HepG2 (cell line): ENCODE results near the gene PRADC1. TPM values are rescaled to one million over a fixed set of nuclear protein-coding genes. Genes with fewer than 3 reads are reported as not detected.

Experiments used
- ATM ChIP-seq: fragments of 450-650 bp; IDR thresholded peaks from 2 replicates; pipeline ENCODE4 v1.7.1; 2017; ENCODE audit warnings: mild to moderate bottlenecking, borderline replicate concordance
- CHD2 ChIP-seq: IDR thresholded peaks from 2 replicates; pipeline ENCODE4 v1.6.1; 2011; ENCODE audit warnings: low read depth, low read length, improper control_type of control experiment
- EHMT2 ChIP-seq: fragments of 200-600 bp; sonication (generic); IDR thresholded peaks from 2 replicates; pipeline ENCODE4 v1.7.0; 2017; ENCODE audit warnings: antibody characterized with exemption, low read depth, low read length, borderline replicate concordance
- GTF3A ChIP-seq: sonication (generic); formaldehyde crosslinking; conservative IDR thresholded peaks from 2 replicates; pipeline ENCODE4 v1.4.0; 2020; ENCODE audit warnings: mild to moderate bottlenecking, missing genetic modification reagents
- HCFC1 ChIP-seq: fragments of 150-350 bp; IDR thresholded peaks from 2 replicates; pipeline ENCODE4 v1.6.1; 2014; ENCODE audit warnings: low read depth, low read length
- HMG20A ChIP-seq: IDR thresholded peaks from 2 replicates; pipeline ENCODE4 v1.6.1; 2016; ENCODE audit warnings: borderline replicate concordance
- MED1 ChIP-seq: sonication (generic); formaldehyde crosslinking; IDR thresholded peaks from 2 replicates; pipeline ENCODE4 v1.4.0; 2020; ENCODE audit warnings: missing genetic modification reagents
- MEIS2 ChIP-seq: sonication (generic); formaldehyde crosslinking; IDR thresholded peaks from 2 replicates; pipeline ENCODE4 v1.9.0; 2021; ENCODE audit warnings: mild to moderate bottlenecking, missing genetic modification reagents
- MTF1 ChIP-seq: sonication (generic); formaldehyde crosslinking; IDR thresholded peaks from 2 replicates; pipeline ENCODE4 v1.5.0; 2020; ENCODE audit warnings: missing genetic modification reagents
- MXI1 ChIP-seq: IDR thresholded peaks from 3 replicates; pipeline ENCODE4 v1.6.1; 2012; ENCODE audit warnings: low read depth, low read length, inconsistent platforms, borderline replicate concordance
- NFATC3 ChIP-seq: sonication (generic); formaldehyde crosslinking; IDR thresholded peaks from 2 replicates; pipeline ENCODE4 v1.5.1; 2020; ENCODE audit warnings: mild to moderate bottlenecking, missing genetic modification reagents
- NR2F1 ChIP-seq, 2 experiments: fragments of 450-650 bp in 1 of 2; formaldehyde crosslinking in 1 of 2; IDR thresholded peaks; 2 replicates each; pipeline versions ENCODE4 v1.5.0 to v1.6.1; 2016 to 2020; ENCODE audit warnings: mild to moderate bottlenecking in 1 of 2, missing compliant biosample characterization in 1 of 2, missing genetic modification reagents in 1 of 2, moderate library complexity in 1 of 2
- PLRG1 ChIP-seq: fragments of 450-650 bp; conservative IDR thresholded peaks from 2 replicates; pipeline ENCODE4 v1.6.1; 2016
- PRMT3 ChIP-seq: sonication (generic); formaldehyde crosslinking; IDR thresholded peaks from 2 replicates; pipeline ENCODE4 v1.8.1; 2022; ENCODE audit warnings: low read depth, mild to moderate bottlenecking, moderate library complexity, missing genetic modification reagents, borderline replicate concordance
- U2AF2 ChIP-seq: fragments of 200-400 bp; formaldehyde crosslinking; IDR thresholded peaks from 2 replicates; pipeline ENCODE4 v1.6.1; 2017; ENCODE audit warnings: low read depth, mild to moderate bottlenecking, low read length
- ZBTB42 ChIP-seq: sonication (generic); formaldehyde crosslinking; IDR thresholded peaks from 2 replicates; pipeline ENCODE4 v1.5.0; 2020; ENCODE audit warnings: mild to moderate bottlenecking, missing genetic modification reagents
- ZNF101 ChIP-seq: sonication (generic); formaldehyde crosslinking; IDR thresholded peaks from 2 replicates; pipeline ENCODE4 v1.4.0; 2020; ENCODE audit warnings: mild to moderate bottlenecking, low read depth, missing genetic modification reagents, borderline replicate concordance
- ZNF256 ChIP-seq: sonication (generic); formaldehyde crosslinking; conservative IDR thresholded peaks from 2 replicates; pipeline ENCODE4 v1.4.0; 2020; ENCODE audit warnings: missing genetic modification reagents
- ZNF263 ChIP-seq: sonication (generic); formaldehyde crosslinking; IDR thresholded peaks from 2 replicates; pipeline ENCODE4 v1.4.0; 2020; ENCODE audit warnings: missing genetic modification reagents
- ZNF530 ChIP-seq: sonication (generic); formaldehyde crosslinking; IDR thresholded peaks from 2 replicates; pipeline ENCODE4 v1.5.0; 2020; ENCODE audit warnings: low read depth, mild to moderate bottlenecking, missing genetic modification reagents
- ZNF629 ChIP-seq: sonication (generic); formaldehyde crosslinking; conservative IDR thresholded peaks from 2 replicates; pipeline ENCODE4 v1.5.0; 2020; ENCODE audit warnings: missing genetic modification reagents
- ZNF660 ChIP-seq: sonication (generic); formaldehyde crosslinking; IDR thresholded peaks from 2 replicates; pipeline ENCODE4 v1.5.1; 2020; ENCODE audit warnings: mild to moderate bottlenecking, low read depth, missing genetic modification reagents, borderline replicate concordance
- ZNF773 ChIP-seq: sonication (generic); formaldehyde crosslinking; IDR thresholded peaks from 2 replicates; pipeline ENCODE4 v1.4.0; 2020; ENCODE audit warnings: missing genetic modification reagents, borderline replicate concordance
- polyA plus RNA-seq, 8 experiments: library from polyadenylated mRNA; depleted of rRNA in 3 of 8; stranded (reverse) in 7 of 8; unstranded in 1 of 8; fragments of >200 nt; fragmentation: Illumina TruSeq in 4 of 8; extraction: Trizol in 4 of 8; gene quantifications; 2 replicates each; pipeline versions ENCODE4 v1.2.1 to v1.2.3, GENCODE V29; 2011 to 2016; ENCODE audit warnings: low read depth in 4 of 8, missing spikeins in 1 of 8, mixed read lengths in 1 of 8; ENCODE audit not compliant: insufficient read depth in 1 of 8
- total RNA-seq, 5 experiments: library from RNA; depleted of rRNA; stranded (reverse); fragments of >200 nt; fragmentation: Illumina TruSeq; extraction: Trizol; gene quantifications; 2 replicates each; pipeline ENCODE4 v1.2.3, GENCODE V29; 2016; ENCODE audit warnings: low read depth in 1 of 5
- TF ChIP-seq, protein P1 (sequence below): sonication (generic); formaldehyde crosslinking; IDR thresholded peaks from 2 replicates; pipeline ENCODE4 v1.4.0; 2020; ENCODE audit warnings: mild to moderate bottlenecking, missing genetic modification reagents
- TF ChIP-seq, protein P2 (sequence below), 2 experiments: sonication (generic) in 1 of 2; formaldehyde crosslinking in 1 of 2; IDR thresholded peaks; 2 replicates each; pipeline versions ENCODE4 v1.4.0 to v1.6.1; 2016 to 2020; ENCODE audit warnings: borderline replicate concordance in 1 of 2, low read depth in 1 of 2, mild to moderate bottlenecking in 1 of 2, missing genetic modification reagents in 1 of 2
- TF ChIP-seq, protein P3 (sequence below): IDR thresholded peaks from 2 replicates; pipeline ENCODE4 v1.6.1; 2018; ENCODE audit warnings: missing genetic modification reagents, mild to moderate bottlenecking, missing compliant biosample characterization

PRADC1 gene
- total and polyA plus RNA-seq, 2 of the 13 experiments (the other 11 are each of a cell fraction or from before 2014, with no cell fraction given): 12.1 to 37.2 TPM

DNA sequence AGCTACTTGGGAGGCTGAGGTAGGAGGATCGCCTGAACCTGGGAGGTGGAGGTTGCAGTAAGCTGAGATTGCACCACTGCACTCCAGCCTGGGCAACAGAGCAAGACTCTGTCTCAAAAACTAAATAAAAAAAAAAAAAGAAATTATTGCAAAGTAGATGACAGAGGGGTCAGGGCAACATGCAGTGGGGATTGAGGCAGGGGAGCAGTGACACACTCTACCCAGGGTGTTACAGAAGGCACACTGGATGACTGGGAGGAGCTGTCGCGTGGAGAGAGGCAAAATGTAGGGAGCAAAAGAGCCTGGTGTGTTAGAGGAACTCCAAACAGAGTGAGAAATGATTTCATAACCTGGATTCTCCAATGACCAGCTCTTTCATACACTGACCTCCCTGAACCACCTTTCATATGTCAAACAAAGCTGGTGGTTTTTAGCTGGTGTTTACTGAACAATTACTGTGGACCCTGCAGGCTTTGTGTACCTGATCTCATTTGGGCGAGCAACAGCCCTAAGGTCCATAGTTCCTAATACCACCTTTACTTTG, 29.1 kb upstream of the PRADC1 start (continued):
- TF ChIP-seq HMG20A (CRISPR knock-in tag) (peak; percentile 71; the same call in 1 of the 2 replicates), PLRG1 (no peak), MTF1 (no peak), ZNF101 (CRISPR knock-in tag) (no peak), MED1 (CRISPR knock-in tag) (peak; percentile 88), EHMT2 (no peak), CHD2 (no peak), GTF3A (CRISPR knock-in tag) (0 out of 2 replicates have a peak, but pooled peaks have one; percentile 2), ZNF530 (CRISPR knock-in tag) (no peak), MEIS2 (CRISPR knock-in tag) (0 out of 2 replicates have a peak, but pooled peaks have one; percentile 15), ZNF256 (CRISPR knock-in tag) (no peak), HCFC1 (no peak), ZNF660 (CRISPR knock-in tag) (no peak), PRMT3 (CRISPR knock-in tag) (no peak), MXI1 (peak; percentile 22; the same call in 1 of the 3 replicates), ATM (no peak), NR2F1 (CRISPR knock-in tag; IDR thresholded peaks at IDR 0.05) (peak; percentile 73 to 79; a peak in 3 of 4 replicates), ZNF773 (CRISPR knock-in tag) (no peak), NFATC3 (CRISPR knock-in tag) (no peak), U2AF2 (no peak), ZNF263 (CRISPR knock-in tag) (peak; percentile 70; the same call in 1 of the 2 replicates), ZBTB42 (CRISPR knock-in tag) (no peak), ZNF629 (CRISPR knock-in tag) (0 out of 2 replicates have a peak, but pooled peaks have one; percentile 29)
- TF ChIP-seq, protein P1, sequence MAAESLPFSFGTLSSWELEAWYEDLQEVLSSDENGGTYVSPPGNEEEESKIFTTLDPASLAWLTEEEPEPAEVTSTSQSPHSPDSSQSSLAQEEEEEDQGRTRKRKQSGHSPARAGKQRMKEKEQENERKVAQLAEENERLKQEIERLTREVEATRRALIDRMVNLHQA: no peak
- TF ChIP-seq, protein P2, sequence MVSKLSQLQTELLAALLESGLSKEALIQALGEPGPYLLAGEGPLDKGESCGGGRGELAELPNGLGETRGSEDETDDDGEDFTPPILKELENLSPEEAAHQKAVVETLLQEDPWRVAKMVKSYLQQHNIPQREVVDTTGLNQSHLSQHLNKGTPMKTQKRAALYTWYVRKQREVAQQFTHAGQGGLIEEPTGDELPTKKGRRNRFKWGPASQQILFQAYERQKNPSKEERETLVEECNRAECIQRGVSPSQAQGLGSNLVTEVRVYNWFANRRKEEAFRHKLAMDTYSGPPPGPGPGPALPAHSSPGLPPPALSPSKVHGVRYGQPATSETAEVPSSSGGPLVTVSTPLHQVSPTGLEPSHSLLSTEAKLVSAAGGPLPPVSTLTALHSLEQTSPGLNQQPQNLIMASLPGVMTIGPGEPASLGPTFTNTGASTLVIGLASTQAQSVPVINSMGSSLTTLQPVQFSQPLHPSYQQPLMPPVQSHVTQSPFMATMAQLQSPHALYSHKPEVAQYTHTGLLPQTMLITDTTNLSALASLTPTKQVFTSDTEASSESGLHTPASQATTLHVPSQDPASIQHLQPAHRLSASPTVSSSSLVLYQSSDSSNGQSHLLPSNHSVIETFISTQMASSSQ (IDR thresholded peaks at IDR 0.05; ENCODE audit: low read depth): no peak; the same call in 1 of the 2 replicates
- TF ChIP-seq, protein P2 (CRISPR knock-in tag; IDR thresholded peaks at IDR 0.05; ENCODE audit: borderline replicate concordance): no peak; the same call in 1 of the 2 replicates
- TF ChIP-seq, protein P3, sequence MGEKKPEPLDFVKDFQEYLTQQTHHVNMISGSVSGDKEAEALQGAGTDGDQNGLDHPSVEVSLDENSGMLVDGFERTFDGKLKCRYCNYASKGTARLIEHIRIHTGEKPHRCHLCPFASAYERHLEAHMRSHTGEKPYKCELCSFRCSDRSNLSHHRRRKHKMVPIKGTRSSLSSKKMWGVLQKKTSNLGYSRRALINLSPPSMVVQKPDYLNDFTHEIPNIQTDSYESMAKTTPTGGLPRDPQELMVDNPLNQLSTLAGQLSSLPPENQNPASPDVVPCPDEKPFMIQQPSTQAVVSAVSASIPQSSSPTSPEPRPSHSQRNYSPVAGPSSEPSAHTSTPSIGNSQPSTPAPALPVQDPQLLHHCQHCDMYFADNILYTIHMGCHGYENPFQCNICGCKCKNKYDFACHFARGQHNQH: peak; percentile 94
